ENCODE results near the gene EDIL3. TPM values are rescaled to one million over a fixed set of nuclear protein-coding genes. Genes with fewer than 3 reads are reported as not detected.
A peak's percentile ranks its signal among the peaks of the same experiment; 100 is the strongest.

The EDIL3 gene
- total RNA-seq, 4 donors from 2014 or later: 2.8 to 20.6 (median 10.2) TPM

GRCh38 chr5:83942155-83942554 is 442.5 kb downstream of the EDIL3 start:
- intact Hi-C loops (cut with DNase I): no loop called here
- 61 to 68% methylated on average over 1 of the region's 1 CpG for WGBS, 2 donors
- Histone ChIP-seq H3K4me1 (no peaks in the 10 kb centered on the region), H3K27ac (no peak overlapping the region), H3K27me3 (no peaks in the 10 kb centered on the region), H3K4me3 (no peak overlapping the region), H3K9me3 (no peaks in the 10 kb centered on the region), H3K36me3 (no peaks in the 10 kb centered on the region)
- TF ChIP-seq POLR2A (IDR thresholded peaks at IDR 0.05): no peak
- DNase-seq: no peak

GRCh38 chr5:83937837-83938236 is 446.8 kb downstream of the EDIL3 start:
- Histone ChIP-seq H3K4me1 (no peaks in the 10 kb centered on the region), H3K9me3 (no peaks in the 10 kb centered on the region), H3K27me3 (no peaks in the 10 kb centered on the region), H3K4me3 (no peak overlapping the region), H3K36me3 (no peaks in the 10 kb centered on the region), H3K27ac (no peak overlapping the region)
- TF ChIP-seq POLR2A (IDR thresholded peaks at IDR 0.05): no peak
- no peak for TF ChIP-seq CTCF (IDR thresholded peaks at IDR 0.05)
- intact Hi-C loops (cut with DNase I): no loop called here
- WGBS, 2 donors: 80% methylated on average over 1 of the region's 1 CpG
- no peak for DNase-seq

- no peak overlapping the region for H3K4me3 ChIP-seq
- H3K27ac ChIP-seq: no peak overlapping the region
- intact Hi-C loops (cut with DNase I): no loop called here
- no peaks in the 10 kb centered on the region for H3K36me3 ChIP-seq
- H3K27me3 ChIP-seq: no peaks in the 10 kb centered on the region
- no peak for TF ChIP-seq CTCF (IDR thresholded peaks at IDR 0.05)
- TF ChIP-seq POLR2A (IDR thresholded peaks at IDR 0.05): no peak
- H3K9me3 ChIP-seq: no peaks in the 10 kb centered on the region
- DNase-seq: no peak
- no peaks in the 10 kb centered on the region for H3K4me1 ChIP-seq
Observed at GRCh38 chr5:83931969-83932368, 452.7 kb downstream of the EDIL3 start.

- Histone ChIP-seq H3K4me3 (no peak overlapping the region), H3K27ac (no peak overlapping the region), H3K27me3 (no peaks in the 10 kb centered on the region), H3K9me3 (no peaks in the 10 kb centered on the region), H3K4me1 (no peaks in the 10 kb centered on the region), H3K36me3 (no peaks in the 10 kb centered on the region)
- WGBS, 2 donors: 35 to 38% methylated on average over 4 of the region's 4 CpGs
- intact Hi-C loops (cut with DNase I): no loop called here
- TF ChIP-seq CTCF (IDR thresholded peaks at IDR 0.05) (peak in 5 of 6 experiments; percentile 53 to 70 (median 61)), POLR2A (IDR thresholded peaks at IDR 0.05) (no peak)
- DNase-seq: no peak
Observed at GRCh38 chr5:83927140-83927733, 457.4 kb downstream of the EDIL3 start.

- H3K27ac ChIP-seq: no peak overlapping the region
- H3K9me3 ChIP-seq: no peaks in the 10 kb centered on the region
- no peak for DNase-seq
- TF ChIP-seq POLR2A (IDR thresholded peaks at IDR 0.05) (no peak), CTCF (IDR thresholded peaks at IDR 0.05) (no peak)
- H3K4me3 ChIP-seq: no peak overlapping the region
- no peaks in the 10 kb centered on the region for H3K4me1 ChIP-seq
- no peaks in the 10 kb centered on the region for H3K27me3 ChIP-seq
- intact Hi-C loops (cut with DNase I): no loop called here
- WGBS, 2 donors: 56 to 58% methylated on average over 3 of the region's 3 CpGs
- no peaks in the 10 kb centered on the region for H3K36me3 ChIP-seq
Observed at GRCh38 chr5:83925955-83926337, 458.7 kb downstream of the EDIL3 start.

Measured in esophagus squamous epithelium (tissue), 5 donors.